Body of pancreas (tissue), 4 donors: Measurements from ENCODE around the gene EDN2. TPM values are rescaled to one million over a fixed set of nuclear protein-coding genes. Genes with fewer than 3 reads are reported as not detected.

Experiments
- ATAC-seq: fragments of 150-250 bp; one replicate; pipeline ENCODE4 v1.9.1; 2016
- DNase-seq, 4 donors: peaks; one replicate each; pipeline ENCODE4 v3.0.0-alpha.2; 2019
- H3K27ac ChIP-seq, 4 donors: fragments of 200-600 bp; sonication (generic); 1 replicate in 3 of 4; 2 replicates in 1 of 4; pipeline versions ENCODE4 v1.5.1 to v1.6.1; 2016 to 2019; ENCODE audit warnings: mild to moderate bottlenecking in 1 of 4, mixed read lengths in 1 of 4, moderate library complexity in 1 of 4
- H3K27me3 ChIP-seq, 2 donors: fragments of 200-600 bp; sonication (generic); one replicate each; pipeline ENCODE4 v1.6.0; 2016; ENCODE audit warnings: mild to moderate bottlenecking in 1 of 2
- H3K36me3 ChIP-seq, 2 donors: fragments of 200-600 bp; sonication (generic); replicated peaks in 1 of 2; 2 replicates each; pipeline ENCODE4 v1.5.1; 2016; ENCODE audit warnings: low read depth in 2 of 2; ENCODE audit not compliant: insufficient read depth in 1 of 2
- H3K4me1 ChIP-seq: fragments of 200-600 bp; sonication (generic); one replicate; pipeline ENCODE4 v1.6.0; 2016
- H3K4me3 ChIP-seq, 2 donors: fragments of 200-600 bp; sonication (generic); 1 replicate in 1 of 2; 2 replicates in 1 of 2; pipeline ENCODE4 v1.5.1; 2016 to 2019
- H3K9me3 ChIP-seq, 3 donors: fragments of 200-600 bp; sonication (generic); 1 replicate in 2 of 3; 2 replicates in 1 of 3; pipeline ENCODE4 v1.5.1; 2016
- POLR2A ChIP-seq, 3 donors: fragments of 450-650 bp; IDR thresholded peaks; one replicate each; pipeline ENCODE4 v1.6.1; 2016; ENCODE audit warnings: antibody characterized with exemption in 3 of 3, mild to moderate bottlenecking in 2 of 3
- WGBS, 2 donors: methylation state at CpG; one replicate each; pipeline ENCODE4 v1.1.5; 2017; 5-methylcytosine and 5-hydroxymethylcytosine counted together
- intact Hi-C: fragments of 100-400 bp; cut with DNase I; formaldehyde crosslinking; loops from one replicate; pipeline ENCODE4 v1.15.1; 2023
- total RNA-seq, 2 donors: library from RNA; depleted of rRNA; stranded (reverse); fragments of >200 nt; gene quantifications; one replicate each; pipeline ENCODE4 v1.1.0, GENCODE V29; 2016
- TF ChIP-seq, protein P1 (sequence below), 7 experiments: fragments of 450-650 bp in 4 of 7; fragments of 200-600 bp in 3 of 7; sonication (generic) in 3 of 7; IDR thresholded peaks; one replicate each; pipeline ENCODE4 v1.5.1; 2016 to 2019; ENCODE audit warnings: antibody characterized with exemption in 7 of 7

The EDN2 gene
- total RNA-seq, 2 donors from 2014 or later = 3.6 TPM

DNA sequence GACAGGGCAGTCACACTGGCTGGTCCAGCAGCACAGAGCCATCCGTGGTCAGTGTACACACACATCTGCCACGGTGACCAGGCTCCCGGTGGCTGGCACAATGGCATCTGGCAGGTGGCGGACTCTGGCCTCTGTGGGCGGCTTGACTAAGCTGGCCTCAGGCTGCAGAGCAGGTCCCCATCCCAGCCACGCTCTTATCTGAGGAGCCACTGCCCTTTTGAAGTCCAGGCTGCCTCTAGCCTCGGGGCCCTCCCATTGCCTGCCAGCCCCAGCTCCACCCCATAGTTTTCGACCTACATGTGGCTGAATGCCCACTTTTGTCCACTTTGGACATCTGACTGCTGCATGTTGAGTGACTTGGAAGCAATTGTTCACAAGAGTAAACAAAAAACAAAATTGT, 29.9 kb upstream of the EDN2 start:
- Histone ChIP-seq H3K4me1 (peaks cover 48% of the 10 kb centered on the region), H3K9me3 (no peaks in the 10 kb centered on the region), H3K27me3 (no peaks in the 10 kb centered on the region), H3K4me3 (no peak overlapping the region), H3K27ac (peak overlapping the region; percentile 47 to 73 (median 64)), H3K36me3 (no peaks in the 10 kb centered on the region)
- ATAC-seq = no peak
- intact Hi-C loops = no loop called here
- peak in 2 of 4 donors; percentile 47 to 48 for DNase-seq
- WGBS, 2 donors = 37 to 41% methylated on average over 2 to 8 of the region's 8 CpGs
- TF ChIP-seq, protein P1, sequence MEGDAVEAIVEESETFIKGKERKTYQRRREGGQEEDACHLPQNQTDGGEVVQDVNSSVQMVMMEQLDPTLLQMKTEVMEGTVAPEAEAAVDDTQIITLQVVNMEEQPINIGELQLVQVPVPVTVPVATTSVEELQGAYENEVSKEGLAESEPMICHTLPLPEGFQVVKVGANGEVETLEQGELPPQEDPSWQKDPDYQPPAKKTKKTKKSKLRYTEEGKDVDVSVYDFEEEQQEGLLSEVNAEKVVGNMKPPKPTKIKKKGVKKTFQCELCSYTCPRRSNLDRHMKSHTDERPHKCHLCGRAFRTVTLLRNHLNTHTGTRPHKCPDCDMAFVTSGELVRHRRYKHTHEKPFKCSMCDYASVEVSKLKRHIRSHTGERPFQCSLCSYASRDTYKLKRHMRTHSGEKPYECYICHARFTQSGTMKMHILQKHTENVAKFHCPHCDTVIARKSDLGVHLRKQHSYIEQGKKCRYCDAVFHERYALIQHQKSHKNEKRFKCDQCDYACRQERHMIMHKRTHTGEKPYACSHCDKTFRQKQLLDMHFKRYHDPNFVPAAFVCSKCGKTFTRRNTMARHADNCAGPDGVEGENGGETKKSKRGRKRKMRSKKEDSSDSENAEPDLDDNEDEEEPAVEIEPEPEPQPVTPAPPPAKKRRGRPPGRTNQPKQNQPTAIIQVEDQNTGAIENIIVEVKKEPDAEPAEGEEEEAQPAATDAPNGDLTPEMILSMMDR (IDR thresholded peaks at IDR 0.05) = no peak
- TF ChIP-seq POLR2A (IDR thresholded peaks at IDR 0.05) = no peak

DNA sequence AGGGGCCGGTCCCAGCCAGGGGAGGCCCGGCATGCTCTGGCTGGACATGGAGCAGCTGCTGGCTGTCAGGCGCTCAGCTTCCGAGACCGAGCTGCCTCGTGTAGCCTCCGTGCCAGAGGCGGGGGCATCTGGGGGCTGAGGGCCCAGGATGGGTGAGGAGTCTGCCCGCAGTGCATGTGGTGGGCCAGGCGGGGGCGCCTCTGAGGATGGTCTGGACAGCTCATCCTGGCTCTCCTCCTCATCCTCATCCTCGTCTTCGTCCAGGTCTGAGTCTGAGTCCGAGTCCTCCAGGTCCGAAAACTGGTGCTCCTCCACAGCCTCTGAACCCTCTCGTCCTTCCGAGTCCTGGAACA, 28.9 kb upstream of the EDN2 start:
- no peaks in the 10 kb centered on the region for H3K36me3 ChIP-seq
- DNase-seq = no peak
- no peaks in the 10 kb centered on the region for H3K9me3 ChIP-seq
- intact Hi-C loops = no loop called here
- no peak for ATAC-seq
- WGBS, 2 donors = 80 to 85% methylated on average over 14 to 17 of the region's 17 CpGs
- TF ChIP-seq, protein P1 (IDR thresholded peaks at IDR 0.05) = no peak
- TF ChIP-seq POLR2A (IDR thresholded peaks at IDR 0.05) = no peak
- H3K4me3 ChIP-seq = no peak overlapping the region
- H3K4me1 ChIP-seq = peaks cover 41% of the 10 kb centered on the region
- no peak overlapping the region for H3K27ac ChIP-seq
- H3K27me3 ChIP-seq = no peaks in the 10 kb centered on the region

DNA sequence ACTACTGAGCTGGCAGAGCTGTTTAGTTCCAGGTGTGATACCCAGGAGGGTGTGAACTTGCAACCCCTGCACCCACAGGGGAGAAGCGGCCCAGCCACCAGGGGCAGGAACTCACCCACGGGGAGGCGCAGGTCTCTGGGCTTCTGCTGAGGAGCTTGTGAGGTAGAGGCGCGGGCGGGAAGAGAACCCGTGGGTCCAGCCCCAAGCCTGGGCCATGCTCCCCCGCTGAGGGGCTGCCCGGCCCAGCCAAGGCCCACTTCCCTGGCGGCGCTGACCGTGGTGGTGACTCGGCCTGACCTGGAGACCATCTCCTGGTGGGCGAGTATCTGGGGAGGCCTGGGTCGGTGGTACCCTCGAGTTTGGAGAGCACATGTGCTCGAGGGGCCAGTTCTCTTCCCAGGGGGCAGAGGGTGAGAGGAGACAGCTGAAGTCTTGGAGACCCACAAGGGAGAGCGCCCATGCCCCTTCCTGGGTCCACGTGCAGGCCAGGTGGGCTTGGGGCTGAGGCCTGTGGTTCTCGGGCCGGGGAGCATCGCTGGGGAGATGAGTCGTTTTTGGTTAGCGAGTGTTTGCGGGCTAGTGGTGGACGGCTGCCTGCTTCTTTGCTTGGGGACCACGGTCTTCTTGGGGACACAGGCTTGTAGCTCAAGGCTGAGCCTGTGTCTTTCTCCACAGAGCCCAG, 28.4 kb upstream of the EDN2 start:
- Histone ChIP-seq H3K27me3 (no peaks in the 10 kb centered on the region), H3K4me1 (peaks cover 36% of the 10 kb centered on the region), H3K27ac (no peak overlapping the region), H3K9me3 (no peaks in the 10 kb centered on the region), H3K4me3 (no peak overlapping the region), H3K36me3 (no peaks in the 10 kb centered on the region)
- TF ChIP-seq, protein P1 (IDR thresholded peaks at IDR 0.05) = no peak
- no peak for TF ChIP-seq POLR2A (IDR thresholded peaks at IDR 0.05)
- DNase-seq (no peak), ATAC-seq (no peak)
- intact Hi-C loops = no loop called here
- 94 to 96% methylated on average over 17 to 26 of the region's 27 CpGs for WGBS, 2 donors

DNA sequence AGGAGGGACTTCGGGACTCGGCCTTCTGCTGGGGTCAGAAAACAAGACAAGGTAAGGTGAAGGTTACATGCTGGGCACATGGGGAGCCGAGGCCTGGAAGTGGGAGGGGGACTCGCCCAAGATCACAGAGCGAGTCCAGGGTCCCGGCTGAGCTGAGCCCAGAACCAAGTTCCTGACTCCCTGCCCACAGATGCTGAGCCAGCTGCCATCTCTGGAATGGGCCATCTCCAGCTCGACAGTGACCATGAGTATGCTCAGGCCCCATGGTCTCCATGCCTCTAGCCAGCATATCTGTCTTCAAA, 26.7 kb upstream of the EDN2 start:
- peaks cover 19% of the 10 kb centered on the region for H3K4me1 ChIP-seq
- H3K27ac ChIP-seq = no peak overlapping the region
- H3K27me3 ChIP-seq = no peaks in the 10 kb centered on the region
- intact Hi-C loops = no loop called here
- 91 to 92% methylated on average over 6 to 7 of the region's 7 CpGs for WGBS, 2 donors
- H3K4me3 ChIP-seq = no peak overlapping the region
- no peak for ATAC-seq
- no peaks in the 10 kb centered on the region for H3K9me3 ChIP-seq
- TF ChIP-seq, protein P1 (IDR thresholded peaks at IDR 0.05) = no peak
- no peak for TF ChIP-seq POLR2A (IDR thresholded peaks at IDR 0.05)
- no peaks in the 10 kb centered on the region for H3K36me3 ChIP-seq
- DNase-seq = no peak

DNA sequence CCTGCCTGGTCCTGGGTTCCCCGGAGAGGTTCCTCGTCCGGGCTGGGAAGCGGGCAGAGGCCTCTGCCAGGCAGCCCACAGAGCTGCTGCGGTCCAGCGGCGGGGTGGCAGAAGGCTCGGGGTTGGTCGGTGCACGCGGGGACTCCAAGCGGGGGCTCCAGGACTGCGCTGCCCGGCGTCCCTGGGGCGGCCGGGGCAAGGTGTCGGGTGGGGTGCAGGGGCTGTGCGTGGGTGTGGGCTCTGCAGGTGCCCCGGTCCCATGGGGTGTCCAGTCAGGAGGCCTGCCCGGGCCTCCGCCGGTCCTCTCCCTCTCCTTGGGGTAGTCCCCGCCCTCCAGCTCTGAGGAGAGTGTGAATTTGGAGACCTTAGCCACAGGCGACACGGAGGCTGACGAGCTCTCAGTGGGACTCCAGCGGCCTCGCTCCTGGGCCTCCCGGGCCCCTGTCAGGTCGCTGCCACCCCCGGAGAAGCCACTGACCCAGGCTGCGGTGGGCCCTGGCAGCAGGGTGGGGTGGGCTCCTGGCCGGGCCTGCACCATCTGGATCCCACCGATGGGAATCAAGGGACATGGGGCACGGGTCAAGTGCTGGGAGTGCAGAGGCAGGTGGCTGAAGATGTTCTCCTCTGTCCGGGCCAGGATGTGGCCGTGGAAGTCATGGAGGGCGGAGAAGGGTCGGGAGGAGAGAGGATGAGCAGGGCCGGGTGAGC, 26.2 kb upstream of the EDN2 start:
- Histone ChIP-seq H3K4me3 (no peak overlapping the region), H3K4me1 (peaks cover 15% of the 10 kb centered on the region), H3K36me3 (no peaks in the 10 kb centered on the region), H3K27me3 (no peaks in the 10 kb centered on the region), H3K9me3 (no peaks in the 10 kb centered on the region), H3K27ac (no peak overlapping the region)
- WGBS, 2 donors = 90 to 95% methylated on average over 24 to 41 of the region's 41 CpGs
- intact Hi-C loops = no loop called here
- ATAC-seq (no peak), DNase-seq (no peak)
- TF ChIP-seq, protein P1 (IDR thresholded peaks at IDR 0.05) = no peak
- TF ChIP-seq POLR2A (IDR thresholded peaks at IDR 0.05) = no peak
